ENCODE data around the gene TNFRSF1B.

The TNFRSF1B gene

DNA sequence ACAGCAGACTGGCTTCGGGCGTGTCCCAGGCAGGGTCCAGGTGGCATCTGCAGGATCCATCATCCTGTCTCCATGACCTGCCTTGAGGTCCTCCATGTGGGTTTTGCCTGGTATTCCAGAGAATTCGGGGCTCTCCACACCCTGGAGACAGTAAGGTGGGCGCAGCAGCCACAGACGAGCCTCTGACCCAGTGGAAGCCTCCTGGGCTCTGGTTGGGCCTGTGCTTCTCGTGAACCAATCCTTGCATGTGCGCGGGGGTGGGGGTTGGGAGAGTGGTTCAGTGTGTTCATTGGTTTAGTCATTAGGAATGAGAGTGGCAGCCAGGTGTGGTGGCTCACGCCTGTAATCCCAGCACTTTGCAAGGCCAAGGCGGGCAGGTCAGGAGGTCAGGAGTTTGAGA, 32.1 kb upstream of the TNFRSF1B start:
- no peak overlapping the region for H3K4me2 ChIP-seq (ENCODE audit: insufficient read depth, low read length, poor library complexity, severe bottlenecking)
- H3K27me3 ChIP-seq (ENCODE audit: control insufficient read depth in 3 of 3, insufficient read depth in 3 of 3, low read depth in 1 of 3, low read length in 3 of 3): peaks cover 0 to 13% (median 2%) of the 10 kb centered on the region in 3 experiments
- H2AK5ac ChIP-seq (ENCODE audit: low read depth, low read length): no peak overlapping the region
- no peaks in the 10 kb centered on the region for H3K79me1 ChIP-seq (ENCODE audit: low read depth, low read length)
- no peak overlapping the region for H2AFZ ChIP-seq (ENCODE audit: low read length)
- H2BK15ac ChIP-seq (ENCODE audit: low read length): no peak overlapping the region
- peaks cover 0 to 3% of the 10 kb centered on the region in 2 donors for H3K9me3 ChIP-seq (replicated peaks in 1 of 2; ENCODE audit: control insufficient read depth in 2 of 2, insufficient read depth in 1 of 2, low read depth in 1 of 2, low read length in 2 of 2)
- no peak for DNase-seq (ENCODE audit: low spot score)
- H3K14ac ChIP-seq (ENCODE audit: low read length): peak overlapping the region; percentile 56
- H2BK12ac ChIP-seq (ENCODE audit: low read length): no peak overlapping the region
- H2BK5ac ChIP-seq (ENCODE audit: low read length): no peak overlapping the region
- no peak overlapping the region for H3K9ac ChIP-seq (ENCODE audit: low read depth, low read length, poor library complexity)
- H3K18ac ChIP-seq (ENCODE audit: low read length): peak overlapping the region; percentile 76
- no peak overlapping the region for H3K27ac ChIP-seq (replicated peaks; ENCODE audit: low read length)
- no CpG with 5 or more reads among the region's 10 CpGs for WGBS, 2 donors (ENCODE audit: extremely low coverage in 2 of 2, insufficient read length in 2 of 2, insufficient replicate concordance in 1 of 2)
- no peak overlapping the region for H4K91ac ChIP-seq (ENCODE audit: low read depth, low read length, poor library complexity)
- no peaks in the 10 kb centered on the region for H3K4me1 ChIP-seq (ENCODE audit: control insufficient read depth in 2 of 2, insufficient read depth in 1 of 2, low read depth in 1 of 2, low read length in 2 of 2)
- H3K36me3 ChIP-seq (replicated peaks in 1 of 2; ENCODE audit: control insufficient read depth in 2 of 2, insufficient read depth in 2 of 2, low read length in 2 of 2): no peaks in the 10 kb centered on the region
- no peak overlapping the region for H3K4ac ChIP-seq (ENCODE audit: low read length)
- no peak overlapping the region for H3K23ac ChIP-seq (ENCODE audit: low read depth, low read length, poor library complexity)
- no peak overlapping the region for H4K8ac ChIP-seq (ENCODE audit: low read depth, low read length)
- no peak overlapping the region for H2BK120ac ChIP-seq (ENCODE audit: low read depth, low read length)
- no peak overlapping the region for H3K4me3 ChIP-seq (ENCODE audit: low read length in 2 of 2)

DNA sequence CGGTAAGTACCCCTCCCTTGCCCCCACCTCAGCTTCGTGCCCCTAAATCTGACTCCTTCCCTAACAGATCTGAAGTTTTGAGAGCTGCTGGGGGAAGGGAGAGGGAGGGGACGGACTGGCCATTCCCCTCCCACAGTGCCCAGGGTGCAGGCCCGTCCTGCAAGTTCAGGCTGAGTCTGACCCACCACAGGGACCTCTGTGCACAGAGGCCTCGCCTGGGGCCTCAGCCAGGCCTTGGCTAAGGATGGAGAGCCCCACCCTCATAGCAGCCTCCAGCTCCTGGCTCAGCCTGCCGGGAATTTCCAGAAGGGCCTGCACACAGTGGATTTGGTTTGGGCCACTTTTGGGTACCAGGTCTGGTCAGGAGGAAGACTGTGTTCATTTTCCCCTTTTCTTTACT, 31.2 kb upstream of the TNFRSF1B start:
- Histone ChIP-seq H2BK12ac (ENCODE audit: low read length) (peak overlapping the region; percentile 88), H2AK5ac (ENCODE audit: low read depth, low read length) (no peak overlapping the region), H3K18ac (ENCODE audit: low read length) (peak overlapping the region; percentile 31), H3K4ac (ENCODE audit: low read length) (no peak overlapping the region), H3K4me3 (ENCODE audit: low read length in 2 of 2) (no peak overlapping the region), H3K4me1 (ENCODE audit: control insufficient read depth in 2 of 2, insufficient read depth in 1 of 2, low read depth in 1 of 2, low read length in 2 of 2) (no peaks in the 10 kb centered on the region), H3K9me3 (replicated peaks in 1 of 2; ENCODE audit: control insufficient read depth in 2 of 2, insufficient read depth in 1 of 2, low read depth in 1 of 2, low read length in 2 of 2) (peaks cover 0 to 3% of the 10 kb centered on the region in 2 donors), H3K9ac (ENCODE audit: low read depth, low read length, poor library complexity) (no peak overlapping the region), H3K36me3 (replicated peaks in 1 of 2; ENCODE audit: control insufficient read depth in 2 of 2, insufficient read depth in 2 of 2, low read length in 2 of 2) (no peaks in the 10 kb centered on the region), H3K79me1 (ENCODE audit: low read depth, low read length) (no peaks in the 10 kb centered on the region), H3K14ac (ENCODE audit: low read length) (no peak overlapping the region), H3K27ac (replicated peaks; ENCODE audit: low read length) (no peak overlapping the region), H2BK5ac (ENCODE audit: low read length) (no peak overlapping the region), H2AFZ (ENCODE audit: low read length) (no peak overlapping the region), H4K91ac (ENCODE audit: low read depth, low read length, poor library complexity) (no peak overlapping the region), H4K8ac (ENCODE audit: low read depth, low read length) (peak overlapping the region; percentile 43), H2BK15ac (ENCODE audit: low read length) (no peak overlapping the region), H3K23ac (ENCODE audit: low read depth, low read length, poor library complexity) (no peak overlapping the region), H3K4me2 (ENCODE audit: insufficient read depth, low read length, poor library complexity, severe bottlenecking) (no peak overlapping the region), H2BK120ac (ENCODE audit: low read depth, low read length) (no peak overlapping the region), H3K27me3 (ENCODE audit: control insufficient read depth in 3 of 3, insufficient read depth in 3 of 3, low read depth in 1 of 3, low read length in 3 of 3) (peaks cover 0 to 15% (median 2%) of the 10 kb centered on the region in 3 experiments)
- no CpG with 5 or more reads among the region's 6 CpGs for WGBS, 2 donors (ENCODE audit: extremely low coverage in 2 of 2, insufficient read length in 2 of 2, insufficient replicate concordance in 1 of 2)
- DNase-seq (ENCODE audit: low spot score): no peak

GRCh38 chr1:12136916-12137610, 29.7 kb upstream of the TNFRSF1B start:
- no peak overlapping the region for H3K27ac ChIP-seq (replicated peaks; ENCODE audit: low read length)
- no peak overlapping the region for H3K4me3 ChIP-seq (ENCODE audit: low read length in 2 of 2)
- no peak overlapping the region for H3K9ac ChIP-seq (ENCODE audit: low read depth, low read length, poor library complexity)
- H3K79me1 ChIP-seq (ENCODE audit: low read depth, low read length): no peaks in the 10 kb centered on the region
- H3K27me3 ChIP-seq (ENCODE audit: control insufficient read depth in 3 of 3, insufficient read depth in 3 of 3, low read depth in 1 of 3, low read length in 3 of 3): peaks cover 0 to 23% (median 2%) of the 10 kb centered on the region in 3 experiments
- H3K23ac ChIP-seq (ENCODE audit: low read depth, low read length, poor library complexity): no peak overlapping the region
- H2BK5ac ChIP-seq (ENCODE audit: low read length): no peak overlapping the region
- H3K9me3 ChIP-seq (replicated peaks in 1 of 2; ENCODE audit: control insufficient read depth in 2 of 2, insufficient read depth in 1 of 2, low read depth in 1 of 2, low read length in 2 of 2): peaks cover 0 to 3% of the 10 kb centered on the region in 2 donors
- H4K91ac ChIP-seq (ENCODE audit: low read depth, low read length, poor library complexity): no peak overlapping the region
- H3K14ac ChIP-seq (ENCODE audit: low read length): no peak overlapping the region
- H3K4me1 ChIP-seq (ENCODE audit: control insufficient read depth in 2 of 2, insufficient read depth in 1 of 2, low read depth in 1 of 2, low read length in 2 of 2): peaks cover 0 to 2% of the 10 kb centered on the region in 2 donors
- no peak overlapping the region for H2BK120ac ChIP-seq (ENCODE audit: low read depth, low read length)
- WGBS, 2 donors (ENCODE audit: extremely low coverage in 2 of 2, insufficient read length in 2 of 2, insufficient replicate concordance in 1 of 2): no CpG with 5 or more reads among the region's 8 CpGs
- no peak overlapping the region for H3K4ac ChIP-seq (ENCODE audit: low read length)
- no peak overlapping the region for H3K18ac ChIP-seq (ENCODE audit: low read length)
- no peak for DNase-seq (ENCODE audit: low spot score)
- H2BK12ac ChIP-seq (ENCODE audit: low read length): no peak overlapping the region
- no peak overlapping the region for H2AK5ac ChIP-seq (ENCODE audit: low read depth, low read length)
- H2BK15ac ChIP-seq (ENCODE audit: low read length): no peak overlapping the region
- no peak overlapping the region for H3K4me2 ChIP-seq (ENCODE audit: insufficient read depth, low read length, poor library complexity, severe bottlenecking)
- no peaks in the 10 kb centered on the region for H3K36me3 ChIP-seq (replicated peaks in 1 of 2; ENCODE audit: control insufficient read depth in 2 of 2, insufficient read depth in 2 of 2, low read length in 2 of 2)
- no peak overlapping the region for H2AFZ ChIP-seq (ENCODE audit: low read length)
- no peak overlapping the region for H4K8ac ChIP-seq (ENCODE audit: low read depth, low read length)

- H4K91ac ChIP-seq (ENCODE audit: low read depth, low read length, poor library complexity): no peak overlapping the region
Measured at GRCh38 chr1:12138196-12139168, 28.3 kb upstream of the TNFRSF1B start.

More at GRCh38 chr1:12138196-12139168, 28.3 kb upstream of the TNFRSF1B start:
- Histone ChIP-seq H3K4ac (ENCODE audit: low read length) (no peak overlapping the region), H2BK5ac (ENCODE audit: low read length) (peak overlapping the region; percentile 58), H3K9ac (ENCODE audit: low read depth, low read length, poor library complexity) (no peak overlapping the region), H4K8ac (ENCODE audit: low read depth, low read length) (no peak overlapping the region), H3K27me3 (ENCODE audit: control insufficient read depth in 3 of 3, insufficient read depth in 3 of 3, low read depth in 1 of 3, low read length in 3 of 3) (peaks cover 0 to 23% (median 2%) of the 10 kb centered on the region in 3 experiments), H3K27ac (replicated peaks; ENCODE audit: low read length) (no peak overlapping the region), H2AFZ (ENCODE audit: low read length) (no peak overlapping the region), H3K4me3 (ENCODE audit: low read length in 2 of 2) (no peak overlapping the region), H3K18ac (ENCODE audit: low read length) (peak overlapping the region; percentile 76), H3K79me1 (ENCODE audit: low read depth, low read length) (no peaks in the 10 kb centered on the region), H3K4me1 (ENCODE audit: control insufficient read depth in 2 of 2, insufficient read depth in 1 of 2, low read depth in 1 of 2, low read length in 2 of 2) (peaks cover 6 to 11% of the 10 kb centered on the region in 2 donors), H2BK120ac (ENCODE audit: low read depth, low read length) (no peak overlapping the region), H3K4me2 (ENCODE audit: insufficient read depth, low read length, poor library complexity, severe bottlenecking) (no peak overlapping the region), H3K9me3 (replicated peaks in 1 of 2; ENCODE audit: control insufficient read depth in 2 of 2, insufficient read depth in 1 of 2, low read depth in 1 of 2, low read length in 2 of 2) (peaks cover 0 to 3% of the 10 kb centered on the region in 2 donors), H3K23ac (ENCODE audit: low read depth, low read length, poor library complexity) (no peak overlapping the region), H2BK15ac (ENCODE audit: low read length) (no peak overlapping the region), H2BK12ac (ENCODE audit: low read length) (no peak overlapping the region), H2AK5ac (ENCODE audit: low read depth, low read length) (peak overlapping the region; percentile 51), H3K36me3 (replicated peaks in 1 of 2; ENCODE audit: control insufficient read depth in 2 of 2, insufficient read depth in 2 of 2, low read length in 2 of 2) (no peaks in the 10 kb centered on the region), H3K14ac (ENCODE audit: low read length) (no peak overlapping the region)
- no CpG with 5 or more reads among the region's 31 CpGs for WGBS, 2 donors (ENCODE audit: extremely low coverage in 2 of 2, insufficient read length in 2 of 2, insufficient replicate concordance in 1 of 2)
- DNase-seq (ENCODE audit: low spot score): no peak

Data from neuronal stem cell (in vitro differentiated cells).